DMS 273 treated with DMSO at 0.1 percent for 48 hours (cell line): Measurements from ENCODE around the gene TSPAN3.

ENCODE experiments used
- DNase-seq: peaks from one replicate; lab custom pipeline; 2025; lab: John Stamatoyannopoulos, UW

The TSPAN3 gene

DNA sequence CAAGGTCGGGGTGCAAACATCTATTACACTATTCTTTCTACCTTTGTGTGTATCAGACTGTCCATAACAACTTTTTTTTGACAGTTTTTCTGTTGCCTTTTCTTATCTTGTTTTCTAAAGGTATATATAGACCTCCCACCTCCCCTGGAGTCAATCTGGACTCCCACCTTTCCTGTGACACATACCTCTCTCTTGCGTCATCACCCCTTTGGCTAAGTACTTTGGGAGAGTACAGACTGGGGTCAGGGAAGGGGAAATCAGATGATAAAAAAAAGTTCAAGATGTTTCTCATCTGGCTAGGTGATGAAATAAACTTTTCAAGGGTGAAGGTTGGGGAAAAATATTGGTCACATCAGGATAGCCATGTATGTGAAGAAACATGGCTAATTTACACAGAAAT, 17.2 kb downstream of the TSPAN3 start:
- DNase-seq, result no peak

DNA sequence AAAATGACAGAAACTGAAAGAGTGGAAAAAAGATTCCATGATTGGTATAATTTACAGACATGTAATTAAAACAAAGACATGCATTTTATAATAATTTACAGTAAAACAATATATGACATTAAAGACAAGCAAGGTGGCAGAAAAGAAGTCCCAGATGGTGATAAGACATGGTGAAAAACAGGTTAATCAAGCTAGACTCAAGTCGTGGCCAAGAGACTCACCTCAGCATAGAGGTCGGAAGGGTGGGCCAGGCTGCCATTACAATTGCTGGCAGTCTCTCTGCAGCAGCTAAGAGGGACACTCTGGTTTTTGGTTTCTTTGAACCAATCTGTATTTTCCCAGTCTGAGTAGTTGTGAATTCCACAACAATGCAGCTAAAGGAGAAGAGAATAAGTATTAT, 18.4 kb downstream of the TSPAN3 start:
- no peak for DNase-seq

DNA sequence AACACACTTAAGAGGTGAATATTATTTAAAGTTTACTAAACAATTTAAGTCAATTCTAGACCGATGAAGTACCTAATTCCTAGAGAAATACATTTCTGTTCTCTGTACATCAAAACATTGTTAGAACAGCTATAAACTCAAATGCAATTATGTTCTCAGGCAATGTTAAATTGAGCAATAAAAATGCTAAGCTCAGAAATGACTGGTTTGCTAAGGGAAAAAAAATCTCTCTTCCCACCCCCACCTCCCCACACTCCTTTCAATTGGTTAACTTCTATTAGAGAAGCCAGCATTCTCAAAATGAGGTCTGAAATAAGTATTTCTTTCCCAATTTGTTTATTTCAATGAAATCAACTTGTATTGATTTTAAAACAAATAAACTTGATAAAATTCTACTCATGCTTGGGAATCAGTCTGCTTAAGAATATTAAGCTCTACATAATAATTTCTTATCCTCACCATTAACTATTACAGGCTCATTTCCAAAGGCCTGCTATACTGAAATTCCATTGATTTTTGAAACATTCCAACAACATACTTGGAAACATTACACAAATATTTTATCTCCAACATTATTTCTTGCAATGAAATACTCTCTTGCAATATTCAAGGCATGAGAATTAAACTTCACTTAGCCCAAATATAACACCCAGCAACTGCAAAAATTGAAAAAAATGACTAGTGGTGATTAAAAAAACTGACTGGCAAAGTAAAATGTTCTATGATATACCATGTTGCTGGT, 22.6 kb downstream of the TSPAN3 start:
- DNase-seq, result no peak

DNA sequence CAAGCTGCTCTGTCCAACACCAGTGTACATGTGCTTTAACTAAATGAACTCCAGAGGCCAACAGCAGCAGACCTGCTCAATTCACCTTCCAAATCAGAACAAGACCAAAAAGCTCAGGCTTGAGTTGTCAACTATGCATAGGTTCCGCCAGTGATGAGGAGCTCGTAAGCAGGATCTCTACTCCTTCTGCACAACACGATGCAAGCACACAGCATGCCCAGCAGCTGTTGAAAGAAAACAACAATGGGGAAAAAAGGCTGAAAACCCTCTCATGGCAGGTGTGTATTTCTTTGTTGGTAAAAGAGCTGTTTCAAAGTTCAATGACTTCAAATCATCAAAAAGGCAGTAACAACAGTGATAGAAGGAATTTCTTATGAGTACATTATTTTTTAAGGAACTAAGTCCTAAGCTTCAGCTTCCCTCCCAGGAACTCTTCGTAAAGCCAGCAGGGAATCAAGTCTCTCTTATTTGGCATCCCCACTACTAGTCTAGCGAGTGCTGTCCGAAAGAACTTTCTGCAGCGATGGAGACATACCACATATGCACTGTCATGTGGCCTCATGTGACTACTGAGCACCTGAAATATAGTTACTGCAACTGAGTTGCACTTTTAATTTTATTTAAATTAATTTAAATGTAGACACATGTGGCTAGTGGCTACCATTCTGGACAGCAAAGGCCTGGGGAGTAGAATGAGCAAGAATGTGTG, 24.1 kb downstream of the TSPAN3 start:
- no peak for DNase-seq

DNA sequence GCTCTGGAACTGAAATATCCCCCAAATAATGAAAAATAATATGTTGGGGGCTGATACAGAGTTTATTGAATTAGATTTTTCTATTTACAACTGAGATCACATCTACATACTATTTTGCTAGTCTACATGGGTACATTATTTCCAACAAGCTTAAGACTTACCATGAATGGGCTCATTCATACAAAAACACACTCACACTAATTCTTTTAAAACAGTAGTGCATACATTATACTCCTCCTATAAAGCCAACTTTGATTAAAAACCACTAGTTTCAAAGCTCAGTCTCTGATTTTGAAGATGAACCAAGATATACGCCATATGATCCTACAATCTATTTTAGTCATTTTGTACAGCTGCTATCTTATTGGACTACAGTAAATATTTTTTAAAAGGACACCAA, 24.9 kb downstream of the TSPAN3 start:
- DNase-seq, result no peak

DNA sequence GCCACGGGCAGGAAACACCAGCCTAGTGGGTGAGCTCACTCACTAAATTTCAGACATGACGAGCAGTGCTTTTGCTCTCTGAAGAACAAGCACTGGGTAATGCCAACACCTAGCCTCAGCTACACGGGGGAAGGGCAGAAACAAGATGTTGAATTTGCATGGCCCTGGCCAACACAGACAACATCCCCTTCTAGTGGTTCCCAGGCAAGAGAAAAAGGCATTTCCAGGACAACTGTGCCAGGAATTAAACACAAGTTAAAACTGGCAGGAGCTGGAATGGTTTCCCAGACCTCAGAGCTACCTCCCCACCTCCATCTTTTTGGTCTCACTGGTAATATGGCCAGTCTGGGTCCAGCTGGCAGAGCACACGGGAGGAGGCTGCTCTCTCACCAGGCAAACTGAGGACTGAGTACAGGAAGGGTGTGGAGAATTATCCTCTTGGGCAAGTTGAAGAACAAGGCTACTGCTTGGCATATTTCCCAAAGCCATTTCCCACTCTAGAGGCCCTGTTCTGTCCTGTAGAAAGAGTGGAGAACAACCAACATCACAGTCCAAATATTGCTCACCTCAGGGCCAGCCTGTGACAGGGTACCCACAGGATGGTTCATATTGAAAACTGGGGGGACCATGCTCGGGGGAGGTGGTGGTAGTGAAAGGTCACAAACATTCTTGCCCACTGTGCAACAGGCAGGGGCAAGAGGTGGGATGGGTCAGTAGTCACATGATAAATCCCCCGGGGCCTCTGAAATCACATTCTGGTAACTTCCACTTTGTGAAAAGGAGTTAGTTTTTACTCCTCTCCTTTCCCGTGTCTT, 26.5 kb downstream of the TSPAN3 start:
- DNase-seq, result no peak

DNA sequence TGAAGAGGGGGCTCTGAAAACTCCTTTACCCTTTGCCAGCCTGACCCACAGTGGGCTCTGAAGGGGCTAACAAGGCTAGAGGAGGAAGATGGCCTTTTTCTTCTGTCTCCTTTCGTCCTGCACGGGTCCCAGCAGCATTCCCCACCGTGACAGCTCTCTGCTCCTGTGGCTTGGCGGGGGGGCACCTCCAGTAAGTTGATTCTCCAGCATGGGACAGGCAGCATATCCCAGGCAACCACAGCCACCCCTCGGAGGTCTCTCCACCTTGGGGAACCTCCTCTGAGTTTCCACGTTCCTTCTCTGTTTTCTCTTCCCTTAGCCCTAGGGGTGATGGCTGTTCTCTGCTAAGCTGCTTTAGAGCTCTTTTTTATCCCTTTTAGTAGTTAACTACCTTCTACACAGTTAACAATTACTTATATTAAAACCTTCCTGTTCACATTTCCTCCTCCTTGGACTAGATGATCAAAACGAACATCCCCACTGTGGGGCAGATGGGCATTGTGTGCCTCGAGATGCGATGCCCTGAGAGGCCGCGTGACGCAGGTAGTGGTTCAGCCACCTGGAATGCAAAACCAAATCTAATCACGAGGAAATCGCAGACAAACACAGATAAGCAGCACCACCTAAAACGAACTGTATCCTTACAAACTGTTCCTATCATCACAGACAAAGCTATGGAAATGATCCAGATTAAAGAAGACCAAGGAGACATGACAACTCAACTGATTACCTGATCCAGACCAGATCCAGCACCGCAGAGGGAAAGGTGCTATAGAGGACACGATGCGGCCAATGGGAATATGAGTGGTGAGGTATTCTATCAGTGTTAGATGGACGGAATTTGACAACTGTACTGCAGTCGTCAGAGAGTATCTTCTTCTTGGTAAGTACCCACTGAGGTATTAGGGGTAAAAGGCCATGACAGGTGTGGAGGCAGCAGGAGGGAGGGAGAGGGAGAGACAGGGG, 27.7 kb downstream of the TSPAN3 start:
- no peak for DNase-seq

DNA sequence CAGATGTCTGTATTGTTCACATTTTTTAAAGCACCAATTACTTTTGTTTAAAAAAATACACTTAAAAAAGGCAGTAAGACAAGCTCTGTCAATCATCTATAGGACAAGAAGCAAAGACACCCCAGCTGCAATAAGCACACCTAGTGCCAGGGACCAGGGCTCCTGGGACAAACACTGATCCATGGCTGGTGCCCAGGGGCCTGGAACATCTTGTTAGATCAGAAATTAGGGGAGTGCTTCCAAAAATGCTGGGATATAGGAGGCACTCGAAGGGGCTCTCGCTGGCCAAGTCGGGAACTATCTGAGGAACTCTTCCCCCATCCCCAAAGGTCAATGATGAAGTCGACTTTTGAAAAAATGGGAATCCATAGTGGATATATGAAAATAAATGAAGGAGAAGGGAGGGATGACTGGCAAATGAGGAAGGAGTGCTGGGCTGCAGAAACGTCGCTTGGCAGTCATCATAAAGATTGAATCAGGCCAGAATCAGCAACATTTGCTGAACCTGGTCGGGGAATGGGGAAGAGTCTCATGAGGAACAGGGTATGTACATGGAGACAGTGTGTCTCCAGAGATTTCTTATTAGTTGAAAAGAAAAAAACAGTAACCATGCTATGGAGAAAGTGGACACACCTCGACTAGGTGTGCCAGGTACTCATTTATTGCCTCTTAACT, 28.5 kb downstream of the TSPAN3 start:
- no peak for DNase-seq

DNA sequence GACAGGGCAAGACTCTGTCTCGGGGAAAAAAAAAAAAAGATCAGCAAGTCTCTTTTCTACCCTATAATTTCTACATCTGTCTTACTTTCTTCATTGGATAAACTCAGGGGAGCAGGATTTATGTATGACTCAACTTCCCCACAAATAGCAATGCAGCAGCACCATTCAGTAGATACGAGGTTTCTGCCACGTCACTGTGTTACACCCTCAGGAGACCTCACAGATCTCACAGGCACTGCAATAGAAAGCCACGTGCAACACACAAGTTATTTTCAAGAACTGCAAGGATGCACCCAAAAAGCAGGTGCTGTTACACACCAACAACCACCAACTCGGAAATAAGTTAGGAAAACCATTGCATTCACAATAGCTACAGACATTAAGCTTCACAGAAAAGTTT, 30.2 kb downstream of the TSPAN3 start:
- DNase-seq, result no peak

DNA sequence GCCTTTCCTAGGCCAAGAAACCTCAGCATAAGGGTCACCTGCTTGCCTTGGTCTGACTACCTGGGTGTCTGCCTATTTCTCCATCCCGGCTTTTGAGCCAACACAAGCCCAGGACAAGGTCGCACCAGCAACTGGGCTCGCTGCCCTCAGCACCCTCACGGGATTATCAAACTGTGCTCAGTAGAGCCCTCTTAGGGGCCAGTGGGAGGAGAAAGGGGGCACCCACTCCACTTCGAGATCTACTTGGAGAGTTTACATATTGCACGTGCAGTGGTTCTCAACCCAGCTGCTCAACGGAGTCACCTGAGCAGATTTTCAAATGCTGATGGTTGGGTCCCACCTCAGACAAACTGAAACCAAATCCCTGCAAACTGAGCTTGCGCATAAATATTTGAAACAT, 31.1 kb downstream of the TSPAN3 start:
- DNase-seq, result no peak

DNA sequence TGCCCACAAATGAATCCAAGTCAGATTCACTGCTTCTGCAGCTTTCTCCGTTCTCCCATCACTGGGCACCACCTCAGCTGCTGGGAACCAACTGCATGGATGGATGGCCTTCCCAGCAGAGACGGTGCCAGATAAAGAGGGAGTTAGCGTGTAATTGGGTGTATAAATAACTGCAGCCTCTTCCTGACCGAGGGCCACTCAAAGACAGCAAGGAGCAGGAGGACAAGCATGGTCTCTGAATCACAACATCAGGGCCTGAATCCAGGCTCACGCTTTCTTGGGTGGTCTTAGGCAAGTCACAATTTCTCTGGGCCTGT, 31.7 kb downstream of the TSPAN3 start:
- DNase-seq, result no peak

DNA sequence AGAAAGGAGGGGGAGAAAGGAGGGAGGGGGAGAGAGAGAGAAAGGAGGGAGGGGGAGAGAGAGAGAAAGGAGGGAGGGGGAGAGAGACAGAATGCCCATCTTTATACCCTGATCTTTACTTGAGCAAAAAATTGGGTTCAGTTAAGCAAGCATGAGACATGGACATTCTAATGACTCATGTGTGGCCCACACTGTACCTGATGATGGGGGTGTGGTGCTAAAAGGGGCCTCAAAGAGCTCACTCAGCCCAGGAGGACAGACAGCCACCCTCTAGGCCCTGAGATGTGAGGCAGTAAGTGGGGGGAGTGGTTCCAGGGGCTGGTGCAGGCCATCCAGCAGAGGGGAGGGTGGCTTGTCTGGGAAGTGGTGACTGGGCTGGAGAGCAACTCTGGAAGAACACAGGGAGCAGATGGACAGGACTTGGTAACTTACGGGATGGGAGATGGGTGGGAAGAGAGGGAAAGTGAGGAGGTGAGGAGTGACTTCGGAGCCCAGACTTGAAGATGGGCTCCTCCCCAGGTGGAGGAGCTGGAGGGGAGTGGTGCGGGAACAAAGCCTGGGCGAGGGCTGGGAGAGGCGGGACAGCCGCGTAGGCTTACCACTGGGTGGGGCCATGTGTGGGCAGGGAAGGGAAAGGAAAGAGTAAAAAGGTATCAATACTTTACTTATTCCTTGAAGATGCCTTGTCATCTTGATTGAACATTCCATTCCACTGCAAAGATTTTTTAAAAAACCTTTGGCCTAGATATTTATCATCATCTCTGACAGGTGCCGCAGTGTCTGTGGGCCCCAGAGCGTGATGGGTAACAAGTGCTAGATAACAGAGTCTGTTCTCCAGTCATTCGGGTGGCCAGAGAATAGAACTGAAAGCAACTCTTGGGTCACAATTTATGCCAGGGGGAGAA, 32.3 kb downstream of the TSPAN3 start:
- no peak for DNase-seq

DNA sequence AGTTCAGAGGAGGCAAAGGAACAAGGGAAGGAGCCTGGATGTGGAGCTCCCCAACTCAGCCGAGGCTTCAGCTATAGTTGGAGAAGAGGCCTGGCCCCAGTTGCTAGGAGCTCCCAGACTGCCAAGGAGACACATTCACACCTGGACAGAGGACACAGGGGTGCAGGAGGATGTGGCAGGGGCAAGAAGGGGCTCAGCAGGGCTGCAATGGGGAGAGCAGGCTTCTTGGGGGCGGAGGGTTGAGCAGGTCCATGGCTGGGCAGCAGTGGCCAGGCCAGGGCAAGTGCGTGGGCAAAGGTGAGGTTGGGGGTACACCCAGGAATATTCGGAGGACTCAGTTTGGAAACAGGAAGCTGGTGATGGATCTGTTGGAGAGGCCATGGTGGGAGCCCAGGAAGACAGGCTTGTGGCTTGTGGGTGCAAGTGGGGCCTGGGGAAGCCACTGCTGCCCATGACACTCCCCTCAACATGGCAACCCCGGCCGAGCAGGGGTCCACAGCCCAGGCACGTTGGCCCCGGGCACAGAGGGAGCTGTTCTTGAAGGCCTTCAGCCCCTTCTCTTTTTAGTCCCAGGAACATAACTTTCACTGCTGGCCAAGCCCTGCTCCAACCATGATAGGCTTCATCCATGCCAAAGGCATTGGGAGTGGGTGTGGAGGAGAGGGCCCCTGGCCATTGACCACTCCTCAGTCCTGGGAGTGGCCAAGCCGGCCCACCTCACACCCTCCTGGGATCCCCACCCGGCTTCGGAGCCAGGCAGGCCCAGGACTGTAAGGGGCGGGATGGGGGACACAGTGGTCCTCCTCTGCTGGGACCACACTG, 33.3 kb downstream of the TSPAN3 start:
- DNase-seq, result no peak

DNA sequence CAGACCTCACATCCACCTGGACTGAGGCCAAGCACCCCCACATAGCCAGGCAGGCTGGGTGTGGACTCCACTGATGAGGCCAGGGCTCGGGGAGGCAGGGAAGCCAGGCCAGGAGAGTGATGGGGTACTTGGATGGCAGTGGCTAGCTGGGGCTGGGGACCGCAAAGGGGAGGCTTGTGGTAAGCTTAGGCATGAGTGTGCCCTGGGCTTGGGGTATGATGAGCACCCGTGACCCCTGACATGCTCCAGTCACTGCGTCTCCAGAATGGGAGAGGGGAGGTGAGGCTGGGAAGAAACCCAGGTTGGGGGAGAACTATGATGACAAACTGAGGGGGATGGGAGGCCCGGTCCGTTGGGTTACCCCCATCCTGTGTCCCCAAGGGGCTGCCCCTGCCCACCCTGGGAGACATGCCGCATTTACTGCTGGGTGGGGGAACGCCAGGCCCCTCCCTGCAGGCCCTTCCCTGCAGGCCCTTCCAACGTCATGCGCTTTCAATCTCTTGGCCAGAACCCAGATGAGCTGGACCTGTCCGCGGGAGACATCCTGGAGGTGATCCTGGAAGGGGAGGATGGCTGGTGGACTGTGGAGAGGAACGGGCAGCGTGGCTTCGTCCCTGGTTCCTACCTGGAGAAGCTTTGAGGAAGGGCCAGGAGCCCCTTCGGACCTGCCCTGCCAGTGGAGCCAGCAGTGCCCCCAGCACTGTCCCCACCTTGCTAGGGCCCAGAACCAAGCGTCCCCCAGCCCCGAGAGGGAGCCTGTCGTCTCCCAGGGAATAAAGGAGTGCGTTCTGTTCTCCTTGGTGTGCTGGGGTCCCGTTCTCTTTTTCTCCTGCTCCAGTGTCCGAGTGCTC, 34.1 kb downstream of the TSPAN3 start:
- no peak for DNase-seq

DNA sequence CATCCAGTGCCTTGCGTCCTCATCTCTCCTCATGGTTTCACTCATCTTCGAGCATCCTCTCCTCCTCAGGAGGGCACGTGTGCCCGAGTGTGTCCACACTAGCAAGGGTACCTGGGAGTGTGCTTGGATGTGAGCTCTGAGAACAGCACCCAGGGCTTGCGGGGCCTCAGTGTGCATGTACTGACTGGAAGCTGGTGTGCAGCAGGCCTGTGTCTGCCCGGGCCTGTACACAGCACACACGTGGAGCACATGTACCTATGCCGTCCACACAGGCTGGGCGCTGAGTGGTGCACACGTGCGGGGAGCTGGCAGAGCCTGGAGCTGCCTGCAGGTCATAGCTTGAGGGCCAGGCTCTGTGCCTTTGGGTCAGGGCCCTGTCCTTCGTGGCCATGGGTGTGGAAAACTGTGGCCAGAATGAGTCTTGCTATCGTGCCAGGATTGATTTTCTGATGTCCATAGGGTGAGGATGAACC, 34.9 kb downstream of the TSPAN3 start:
- no peak for DNase-seq

DNA sequence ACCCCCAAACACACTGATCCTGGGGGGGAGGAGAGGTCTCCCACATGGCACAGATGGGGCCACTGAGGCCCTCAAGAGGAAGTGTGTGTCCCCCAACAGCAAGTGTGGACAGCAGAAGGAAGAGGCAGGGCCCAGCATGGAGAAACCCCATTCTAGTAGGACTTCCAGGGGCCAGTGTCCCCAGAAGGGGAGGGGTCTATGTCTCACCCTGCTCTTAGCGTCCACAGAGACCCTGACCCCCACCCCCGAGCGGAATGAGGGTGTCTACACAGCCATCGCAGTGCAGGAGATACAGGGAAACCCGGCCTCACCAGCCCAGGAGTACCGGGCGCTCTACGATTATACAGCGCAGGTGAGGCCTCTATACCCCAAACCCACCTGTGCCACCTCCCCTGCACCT, 35.3 kb downstream of the TSPAN3 start:
- DNase-seq, result no peak

DNA sequence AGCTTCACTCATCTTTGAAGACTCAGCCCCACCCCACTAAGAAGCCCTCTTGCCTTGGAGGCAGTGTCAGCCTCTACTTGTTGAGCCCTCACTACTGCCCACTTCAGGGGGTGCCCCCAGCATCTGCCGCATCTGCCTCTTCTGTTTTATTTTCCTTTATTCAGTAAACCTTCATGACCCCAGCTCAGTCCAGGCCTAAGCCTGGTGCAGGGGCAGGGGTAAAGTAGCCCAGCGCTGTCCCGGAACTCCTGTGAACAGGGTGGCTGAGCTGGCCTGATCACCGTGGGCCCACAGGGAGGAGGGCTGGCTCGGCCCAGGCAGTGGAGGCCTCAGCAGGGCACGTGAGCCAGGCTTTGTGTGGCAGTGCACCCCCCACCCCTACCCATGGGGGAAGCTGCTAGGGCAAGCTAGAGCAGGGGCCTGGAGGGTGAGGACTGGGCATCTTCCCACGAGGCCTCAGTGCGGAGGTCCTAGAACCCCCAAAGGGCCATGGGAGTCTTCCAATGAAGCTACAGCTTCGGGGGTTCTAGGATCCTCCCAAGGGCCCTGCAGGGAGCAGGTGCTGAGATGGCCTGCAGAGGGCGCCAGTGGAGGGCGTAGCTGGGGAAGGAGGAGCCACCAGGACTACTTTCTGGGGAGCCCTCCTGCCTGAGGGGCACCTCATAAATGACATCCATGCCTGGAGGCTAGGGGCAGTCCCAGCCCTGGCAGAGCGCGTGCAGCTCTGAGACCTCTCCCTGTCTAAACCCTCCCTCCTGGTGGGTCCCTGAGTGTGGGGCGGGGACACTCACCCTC, 36.0 kb downstream of the TSPAN3 start:
- no peak for DNase-seq
